HG02973 (cell line): ENCODE data around the gene TBL3.
"Not testable (repeated sequence)": the region's sequence is repeated elsewhere in the genome, so short reads cannot be mapped to it uniquely, and the experiment has no call there.

ENCODE experiments used
- ATAC-seq: cut with Tn5 transposase; IDR thresholded peaks from one replicate; pipeline ENCODE4 v1.9.1; 2021; ENCODE audit warnings: moderate library complexity; ENCODE audit not compliant: unreplicated experiment

TBL3 gene

GRCh38 chr16:1971796-1972489 lies at the start of gene TBL3:
TSS of gene TBL3 (plus strand) at chr16:1972053. CDS start at chr16:1972165, 112 bp downstream.
- peak; percentile 70 for ATAC-seq

- no peak for ATAC-seq
These were observed 49.5 kb upstream of the TBL3 start for GRCh38 chr16:1922357-1922756.

GRCh38 chr16:1923299-1924034 lies 48.4 kb upstream of the TBL3 start:
- ATAC-seq: no peak

- no peak for ATAC-seq
These were observed 47.8 kb upstream of the TBL3 start for GRCh38 chr16:1924095-1924494.

GRCh38 chr16:1926271-1926670 lies 45.6 kb upstream of the TBL3 start:
- no peak for ATAC-seq

- no peak for ATAC-seq
These were observed 42.7 kb upstream of the TBL3 start for GRCh38 chr16:1929105-1929504.

GRCh38 chr16:1929578-1930337 lies 42.1 kb upstream of the TBL3 start:
- ATAC-seq: peak; percentile 78

GRCh38 chr16:1930338-1930720 lies 41.5 kb upstream of the TBL3 start:
- ATAC-seq: no peak

GRCh38 chr16:1932050-1933028 lies 39.5 kb upstream of the TBL3 start:
- no peak for ATAC-seq

- no peak for ATAC-seq
These were observed 38.7 kb upstream of the TBL3 start for GRCh38 chr16:1933097-1933661.

GRCh38 chr16:1936945-1937479 lies 34.8 kb upstream of the TBL3 start:
- ATAC-seq: no peak

GRCh38 chr16:1938316-1938715 lies 33.5 kb upstream of the TBL3 start:
- ATAC-seq: no peak

GRCh38 chr16:1938910-1939309 lies 32.9 kb upstream of the TBL3 start:
- no peak for ATAC-seq

- not testable (repeated sequence) for ATAC-seq
These were observed 32.0 kb upstream of the TBL3 start for GRCh38 chr16:1939833-1940232.

- no peak for ATAC-seq
These were observed 31.3 kb upstream of the TBL3 start for GRCh38 chr16:1940273-1941161.

- no peak for ATAC-seq
These were observed 30.4 kb upstream of the TBL3 start for GRCh38 chr16:1941162-1942046.

GRCh38 chr16:1942047-1942809 lies 29.6 kb upstream of the TBL3 start:
- no peak for ATAC-seq
